ENCODE measurements around the gene ZNF132.

DNA sequence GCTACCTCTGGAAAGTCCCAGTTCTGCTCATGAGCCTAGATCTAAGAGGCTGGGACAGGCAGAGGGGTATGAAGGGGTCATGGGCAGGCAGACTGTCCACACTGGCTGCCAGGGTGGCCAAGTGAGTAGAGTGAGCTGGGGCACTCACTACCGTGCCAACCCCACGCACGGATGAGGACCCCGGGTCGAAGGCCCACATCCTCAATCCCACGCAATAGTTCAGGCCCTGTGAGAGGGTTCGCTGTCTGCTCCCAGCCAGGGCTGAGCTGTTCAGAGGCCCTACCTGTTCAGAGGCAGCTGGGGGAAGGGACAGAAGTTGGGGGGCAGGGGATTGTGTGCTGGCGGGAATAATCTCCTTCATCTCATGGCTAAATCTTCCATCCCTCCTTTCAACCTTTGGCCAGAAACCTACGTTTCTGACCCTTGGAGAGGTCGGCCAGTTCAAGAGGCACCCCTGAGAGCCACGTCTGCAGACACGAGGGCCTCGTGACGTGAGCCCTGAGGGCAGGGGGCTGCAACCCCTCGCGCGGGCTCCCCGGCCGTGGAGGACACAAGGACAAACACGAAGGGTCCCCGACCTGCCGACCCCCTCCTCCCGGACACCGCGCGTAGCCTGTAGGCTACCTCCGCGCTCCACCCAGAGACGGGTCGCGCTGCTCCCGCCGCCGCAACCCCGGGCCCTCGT is 53.9 kb downstream of the ZNF132 start:
- peak; percentile 63; the same call in 1 of the 2 replicates for TF ChIP-seq POLR2AphosphoS5 (IDR thresholded peaks at IDR 0.05; ENCODE audit: low read depth, low read length)
- peak; percentile 74 for TF ChIP-seq POLR2A (IDR thresholded peaks at IDR 0.05; ENCODE audit: low read depth, low read length)

Data from GM12892 (cell line).